GM18519 (cell line): ENCODE measurements around the gene ZNF554.

Experiments
- ATAC-seq: cut with Tn5 transposase; IDR thresholded peaks from one replicate; pipeline ENCODE4 v1.9.1; 2021; ENCODE audit warnings: mild to moderate bottlenecking, moderate library complexity; ENCODE audit not compliant: unreplicated experiment, low FRiP score

Gene ZNF554

GRCh38 chr19:2819540-2820111 is at the start of gene ZNF554:
Gene ZNF554, plus strand, starts transcription at chr19:2819868. Its CDS starts 204 bp downstream, at chr19:2820072.
- ATAC-seq = peak; percentile 69

DNA sequence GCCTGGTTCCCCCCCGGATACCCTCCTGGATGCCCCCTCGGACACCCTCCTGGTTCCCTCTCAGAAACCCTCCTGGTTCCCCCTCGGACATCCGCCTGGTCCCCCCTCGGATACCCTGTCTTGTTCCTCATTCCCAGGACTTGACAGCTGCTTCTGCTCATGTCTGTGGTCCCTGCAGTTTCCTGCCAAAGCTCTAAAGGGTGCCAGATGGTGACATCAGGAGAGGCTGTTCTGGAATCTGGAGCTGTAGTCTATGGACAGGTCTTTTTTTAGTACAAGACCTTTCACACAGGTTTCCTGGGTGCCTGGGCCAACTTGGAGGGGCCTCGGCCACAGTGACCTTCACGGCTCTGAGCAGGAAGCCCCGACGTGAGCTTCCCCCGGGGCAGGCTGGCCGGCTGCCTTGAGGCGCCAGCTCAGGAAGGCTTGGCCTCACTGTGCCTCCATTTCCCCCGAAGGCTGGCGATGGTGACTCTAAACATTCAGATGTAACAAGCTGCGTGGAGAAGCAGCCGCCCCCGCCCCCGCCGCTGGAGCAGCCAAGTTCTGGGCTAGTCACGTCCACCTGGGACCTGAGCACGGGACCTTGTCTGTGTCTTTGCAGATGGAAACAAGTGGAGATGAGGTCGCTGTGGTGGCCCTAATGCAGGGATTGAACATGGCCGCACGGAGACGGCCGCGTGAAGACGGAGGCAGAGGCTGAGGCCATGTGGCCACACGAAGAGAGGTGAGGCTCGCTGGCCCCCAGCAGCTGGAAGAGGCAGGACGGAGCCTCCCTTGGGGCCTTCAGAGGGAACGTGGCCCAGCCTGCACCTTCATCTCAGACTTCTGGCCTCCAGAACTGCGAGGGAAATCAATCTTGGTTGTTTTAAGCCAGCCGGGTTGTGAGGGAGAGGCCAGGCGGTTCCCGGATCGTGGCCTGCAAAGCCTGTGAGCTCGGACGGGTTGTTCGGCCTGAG is 49.3 kb upstream of the ZNF554 start:
- no peak for ATAC-seq

DNA sequence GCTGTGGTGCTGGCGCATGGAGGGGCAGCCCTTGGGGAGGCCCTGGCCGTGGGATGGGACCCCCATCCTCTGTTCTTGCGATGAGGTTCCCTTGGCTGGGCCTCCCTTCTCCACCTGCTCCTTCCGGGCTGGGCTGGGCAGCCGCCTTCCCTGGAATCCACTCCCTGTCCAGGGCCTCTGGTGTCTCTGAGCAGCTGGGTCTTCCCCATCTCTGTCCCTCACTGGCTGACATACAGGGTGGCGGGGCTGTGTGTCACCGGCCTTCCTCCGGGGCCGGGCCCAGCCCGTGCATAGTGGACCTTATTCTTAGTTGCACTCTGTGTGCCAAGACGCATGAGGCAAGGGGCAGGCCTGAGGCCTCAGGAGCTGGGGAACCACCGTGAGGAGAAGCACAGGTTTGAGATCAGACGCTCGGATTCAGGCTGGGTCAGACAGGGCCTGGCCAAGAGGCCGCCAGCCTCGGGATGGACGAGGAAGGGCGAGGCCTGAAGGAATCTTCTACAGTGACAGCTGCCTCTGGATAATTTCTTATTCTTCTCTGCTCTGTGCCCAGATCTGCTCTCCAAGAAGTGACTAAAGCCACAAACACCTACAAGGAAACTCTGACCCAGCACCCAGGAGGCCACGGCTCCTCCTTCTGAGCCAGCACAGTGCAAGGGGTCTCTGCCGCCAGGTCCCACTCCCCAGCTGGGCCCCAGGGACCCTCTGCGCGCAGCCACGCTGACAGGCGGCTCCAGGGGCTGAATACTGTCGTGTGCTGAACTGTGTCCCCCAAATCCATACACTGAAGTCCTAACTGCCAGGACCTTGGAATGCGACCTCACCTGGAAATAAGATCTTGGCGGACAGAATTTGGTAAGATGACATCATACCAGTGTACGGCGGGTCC is 47.6 kb upstream of the ZNF554 start:
- ATAC-seq = no peak

DNA sequence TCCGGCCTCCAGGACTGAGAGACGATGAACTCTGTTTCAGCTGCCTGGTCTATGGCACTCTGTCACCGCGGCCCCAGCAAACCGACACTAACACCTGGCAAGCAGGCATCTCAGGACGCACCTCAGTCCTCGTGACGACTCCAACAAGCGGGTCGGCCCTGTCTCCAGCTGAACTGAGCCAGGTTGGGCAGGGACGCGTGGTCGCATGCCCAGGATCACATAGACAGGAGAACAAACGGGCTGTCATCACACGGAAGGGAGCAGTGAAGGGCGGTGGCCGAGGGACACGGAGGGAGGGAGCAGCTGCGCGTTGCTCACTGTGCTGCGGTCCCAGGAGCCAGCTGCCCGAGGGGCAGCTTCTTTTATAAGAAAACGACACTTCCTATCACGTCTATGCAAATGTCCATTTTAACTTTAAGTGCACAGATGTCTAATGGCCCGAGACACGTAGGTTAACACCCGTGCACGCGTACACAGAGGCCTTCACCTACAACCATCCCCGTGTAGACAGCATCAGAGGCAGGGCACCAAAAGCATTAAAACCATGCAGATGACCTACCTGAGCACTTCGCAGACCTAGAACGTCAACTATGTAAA is 45.5 kb upstream of the ZNF554 start:
- ATAC-seq = no peak

- no peak for ATAC-seq
These were observed 44.6 kb upstream of the ZNF554 start for GRCh38 chr19:2774953-2775555.

DNA sequence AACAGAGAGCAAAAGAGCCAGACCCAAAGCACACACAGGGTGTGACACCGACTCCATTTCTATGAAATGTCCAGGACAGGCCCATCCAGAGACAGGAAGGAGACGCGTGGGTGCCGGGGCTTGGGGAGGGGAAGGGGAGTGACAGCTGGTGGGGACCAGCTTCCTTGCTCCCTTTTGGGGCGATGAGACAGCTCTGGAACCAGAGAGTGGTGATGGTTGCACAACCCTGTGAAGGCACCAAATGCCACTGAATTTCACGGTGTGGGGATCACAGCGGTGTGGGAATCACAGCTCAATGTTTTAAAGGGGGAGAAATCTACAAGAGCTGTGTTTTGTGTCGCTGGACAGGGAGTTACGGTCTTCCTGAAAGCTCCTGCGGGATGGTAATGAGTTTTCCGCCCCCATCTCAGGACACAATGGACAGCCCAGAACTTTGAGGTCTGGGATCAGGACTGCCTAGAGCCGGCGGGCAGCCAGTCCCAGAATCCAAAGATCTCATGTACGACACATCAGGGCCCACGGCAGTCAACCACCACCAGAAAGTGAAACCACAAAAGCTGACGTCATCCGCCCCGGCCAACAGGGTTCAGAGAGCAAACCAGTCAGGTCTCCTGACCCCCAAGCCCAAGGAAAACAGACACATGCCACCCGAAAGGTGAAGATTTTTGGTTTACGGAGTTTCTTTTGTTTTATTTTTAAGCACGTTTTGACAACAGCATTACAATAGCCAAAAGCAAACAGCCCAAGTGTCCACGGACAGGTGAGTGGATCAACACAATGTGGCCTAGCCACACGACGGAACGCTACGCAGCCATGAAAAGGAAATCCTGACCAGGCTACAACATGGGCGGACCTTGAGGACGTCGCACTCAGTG is 43.9 kb upstream of the ZNF554 start:
- no peak for ATAC-seq

- ATAC-seq = no peak
These were observed 41.5 kb upstream of the ZNF554 start for GRCh38 chr19:2777952-2778683.

DNA sequence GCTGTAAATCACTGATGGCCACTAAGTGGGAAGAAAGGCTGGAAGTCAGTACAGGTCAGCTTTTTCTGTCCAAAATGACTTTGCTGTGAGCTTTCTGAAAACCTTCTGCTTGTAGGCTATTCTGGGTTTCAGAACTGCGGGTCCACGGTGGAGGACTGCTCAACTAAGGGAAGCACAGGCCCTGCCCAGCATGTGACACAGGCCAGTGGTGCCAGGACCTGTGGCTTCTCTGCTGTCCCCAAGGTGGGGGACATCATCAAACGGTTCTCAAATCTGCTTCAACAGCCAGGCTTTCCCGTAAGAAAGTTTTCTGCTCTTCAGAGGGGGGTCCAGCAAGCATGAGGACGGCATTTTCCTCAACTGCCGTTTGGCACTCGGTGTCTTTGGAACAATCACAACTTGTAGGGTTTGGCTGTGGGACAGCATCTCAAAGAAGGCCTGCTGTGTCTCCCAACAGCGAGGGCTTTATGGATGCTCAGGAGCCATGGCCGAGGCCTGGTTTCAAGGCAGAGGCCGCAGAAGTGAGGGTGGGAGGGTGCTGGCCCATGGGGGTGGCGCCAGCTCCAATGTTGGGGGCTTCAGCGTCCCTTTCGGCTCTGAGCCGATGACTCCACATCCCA is 40.4 kb upstream of the ZNF554 start:
- ATAC-seq = no peak

- ATAC-seq = no peak
These were observed 39.4 kb upstream of the ZNF554 start for GRCh38 chr19:2780284-2780683.

DNA sequence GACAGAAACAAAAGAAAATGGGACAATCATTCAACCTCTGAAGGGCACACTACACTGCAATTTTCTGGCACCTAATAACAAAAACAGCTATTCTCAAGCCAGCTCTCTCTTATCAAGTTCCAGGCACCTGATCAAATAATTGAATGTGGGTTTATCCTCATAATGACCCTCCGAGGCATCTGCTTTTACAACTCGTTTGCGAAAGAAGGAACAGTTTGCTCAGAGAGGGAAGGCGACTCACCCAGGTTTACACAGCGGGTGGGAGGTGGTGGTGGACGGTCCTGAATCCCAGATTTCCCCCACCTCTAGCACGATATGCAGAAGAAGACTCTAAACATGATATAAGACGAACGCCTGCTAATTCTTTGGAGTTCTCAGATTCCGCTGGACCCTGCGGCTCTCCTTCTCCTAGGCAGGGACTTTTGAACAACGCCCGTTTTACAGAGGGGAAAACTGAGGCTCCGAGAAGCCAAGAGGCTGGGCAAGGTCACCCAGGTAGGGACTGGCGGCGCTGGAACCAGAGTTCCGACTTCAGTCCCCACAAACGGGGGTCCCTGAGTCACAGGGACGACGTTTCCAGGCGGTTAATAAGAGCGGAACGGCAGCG is 37.2 kb upstream of the ZNF554 start:
- no peak for ATAC-seq

- peak; percentile 46 for ATAC-seq
These were observed 36.5 kb upstream of the ZNF554 start, which contains the start of gene SGTA for GRCh38 chr19:2782936-2783780. Gene SGTA, minus strand, starts transcription at chr19:2783273. Its CDS starts 14,205 bp downstream, at chr19:2769068.

DNA sequence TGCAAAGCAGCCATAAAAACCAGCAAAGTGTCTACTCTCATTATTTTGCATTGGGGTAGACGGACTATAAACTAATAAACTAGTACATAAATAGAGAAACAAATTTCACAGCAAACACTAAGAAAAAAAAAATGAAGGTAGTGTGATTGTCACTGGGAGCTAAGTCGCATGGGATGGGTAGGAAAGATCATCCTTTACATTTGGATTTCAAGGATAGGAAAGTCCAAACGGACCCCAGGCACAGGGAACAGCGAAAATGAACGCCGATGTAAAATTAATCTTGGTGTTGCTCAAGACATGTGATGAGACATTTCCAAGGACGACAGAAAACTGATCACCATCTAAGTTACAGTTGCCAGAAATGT is 35.9 kb upstream of the ZNF554 start:
- ATAC-seq = no peak

DNA sequence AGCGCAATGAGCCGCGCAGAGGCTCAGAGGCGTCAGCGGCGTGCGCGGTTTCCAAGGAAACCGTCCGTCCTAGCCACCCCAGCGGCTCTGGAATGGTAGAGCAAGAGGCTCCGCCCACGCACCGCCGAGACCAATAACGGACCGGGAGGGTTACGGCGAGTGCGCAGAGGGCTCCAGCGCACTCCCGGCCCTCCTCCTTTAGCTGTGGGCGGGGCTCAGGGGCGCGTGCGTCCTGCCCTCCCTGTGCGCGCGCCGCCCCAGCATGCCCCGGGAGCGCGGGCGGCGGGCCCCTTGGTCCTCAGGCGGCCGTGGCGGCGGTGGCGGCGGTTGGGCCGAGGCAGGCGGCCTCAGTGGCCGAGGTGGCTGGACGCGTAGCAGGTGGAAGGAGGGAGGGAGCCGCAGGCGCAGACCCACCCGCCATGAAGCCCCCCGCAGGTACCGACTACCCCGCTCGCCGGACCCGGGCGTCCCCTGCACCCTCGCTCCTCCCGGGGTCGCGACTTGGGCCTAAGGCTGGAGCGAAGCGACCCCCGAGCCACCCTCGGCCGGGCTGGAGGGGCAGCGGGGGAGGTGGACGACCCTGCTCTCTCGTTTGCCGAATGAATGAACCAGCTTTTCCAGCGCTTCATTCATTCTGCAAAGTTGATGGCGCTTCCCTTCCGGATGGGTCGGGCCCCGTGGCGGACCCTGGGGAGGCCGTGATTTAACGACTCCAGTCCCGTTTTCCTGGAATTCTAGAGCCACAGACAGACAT is 34.2 kb upstream of the ZNF554 start, which contains the start of gene THOP1:
TSS of gene THOP1 (plus strand) at position 260 of the 754 bp plus-strand sequence. CDS start at position 420, 160 bp downstream.
- peak; percentile 54 for ATAC-seq

DNA sequence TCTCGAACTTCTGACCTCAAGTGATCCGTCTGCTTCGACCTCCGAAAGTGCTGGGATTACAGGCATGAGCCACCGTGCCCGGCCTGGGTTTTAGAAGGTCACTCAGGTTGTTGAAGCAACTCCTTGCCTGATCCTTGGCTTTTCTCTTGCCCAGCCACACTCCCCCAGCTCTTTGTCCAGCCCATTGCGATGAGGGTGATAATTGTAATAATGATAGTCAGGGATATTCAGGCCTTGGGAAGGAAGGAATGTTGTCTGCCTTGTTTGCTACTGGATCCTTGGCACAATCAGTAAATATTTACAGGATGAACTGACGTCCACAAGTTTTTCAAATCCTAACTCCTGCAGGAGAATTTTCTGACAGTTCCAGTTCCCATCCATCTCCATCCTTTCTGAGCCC is 32.6 kb upstream of the ZNF554 start:
- ATAC-seq = no peak

DNA sequence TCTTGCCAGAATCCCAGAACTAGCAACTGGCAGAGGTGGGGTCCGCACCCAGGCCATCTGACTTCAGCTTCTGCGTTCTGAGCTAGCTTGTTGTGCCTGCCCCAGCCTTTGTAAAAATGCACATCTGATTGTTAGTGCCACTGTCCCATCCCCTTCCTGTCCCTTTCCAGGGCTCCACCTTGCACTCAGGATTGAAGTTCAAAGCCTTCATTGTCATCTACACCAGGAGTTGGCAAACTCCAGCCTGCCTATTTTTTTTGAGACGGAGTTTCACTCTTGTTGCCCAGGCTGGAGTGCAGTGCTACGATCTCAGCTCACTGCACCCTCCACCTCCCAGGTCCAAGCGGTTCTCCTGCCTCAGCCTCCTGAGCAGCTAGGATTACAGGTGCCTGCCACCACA is 31.4 kb upstream of the ZNF554 start:
- no peak for ATAC-seq

DNA sequence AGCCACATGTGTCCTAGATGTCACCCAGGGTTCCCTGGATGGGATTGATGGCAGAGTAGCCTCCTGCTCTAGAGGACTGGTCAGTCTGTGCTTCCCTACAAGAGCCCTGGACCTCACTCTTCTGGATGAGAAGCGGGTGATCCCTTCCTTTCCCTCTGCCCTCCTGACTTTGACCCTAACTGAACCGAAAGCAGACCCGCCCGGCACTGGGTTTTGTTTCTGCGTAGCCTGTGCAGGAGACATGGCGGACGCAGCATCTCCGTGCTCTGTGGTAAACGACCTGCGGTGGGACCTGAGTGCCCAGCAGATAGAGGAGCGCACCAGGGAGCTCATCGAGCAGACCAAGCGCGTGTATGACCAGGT is 29.5 kb upstream of the ZNF554 start:
- ATAC-seq = no peak
